HG03521 (cell line): Measurements from ENCODE around the gene MED16.

Experiments
- ATAC-seq: cut with Tn5 transposase; IDR thresholded peaks from one replicate; pipeline ENCODE4 v1.9.1; 2021; ENCODE audit warnings: mild to moderate bottlenecking, moderate library complexity; ENCODE audit not compliant: unreplicated experiment

Gene MED16

GRCh38 chr19:875265-875879, 17.6 kb downstream of the MED16 start:
- ATAC-seq, result no peak

- no peak for ATAC-seq
Measured at GRCh38 chr19:873561-874041, 19.4 kb downstream of the MED16 start.

GRCh38 chr19:873084-873483, 19.9 kb downstream of the MED16 start:
- no peak for ATAC-seq

- ATAC-seq, result no peak
Measured at GRCh38 chr19:872266-872951, 20.6 kb downstream of the MED16 start.

GRCh38 chr19:871446-872265, 21.3 kb downstream of the MED16 start:
- no peak for ATAC-seq

GRCh38 chr19:870963-871401, 22.0 kb downstream of the MED16 start:
- no peak for ATAC-seq

- no peak for ATAC-seq
Measured at GRCh38 chr19:870314-870713, 22.7 kb downstream of the MED16 start.

- ATAC-seq, result no peak
Measured at GRCh38 chr19:869245-870177, 23.5 kb downstream of the MED16 start.

GRCh38 chr19:868458-869244, 24.3 kb downstream of the MED16 start:
- no peak for ATAC-seq

- no peak for ATAC-seq
Measured at GRCh38 chr19:867855-868457, 25.0 kb downstream of the MED16 start.

- ATAC-seq, result no peak
Measured at GRCh38 chr19:867301-867793, 25.6 kb downstream of the MED16 start.

- no peak for ATAC-seq
Measured at GRCh38 chr19:866769-867300, 26.2 kb downstream of the MED16 start.

GRCh38 chr19:863315-863620, 29.7 kb downstream of the MED16 start:
- no peak for ATAC-seq

- ATAC-seq, result no peak
Measured at GRCh38 chr19:862581-863314, 30.2 kb downstream of the MED16 start.

- ATAC-seq, result no peak
Measured at GRCh38 chr19:861756-862580, 31.0 kb downstream of the MED16 start.

- no peak for ATAC-seq
Measured at GRCh38 chr19:861141-861755, 31.7 kb downstream of the MED16 start.
